ENCODE data around the gene ARIH1. TPM values are rescaled to one million over a fixed set of nuclear protein-coding genes. Genes with fewer than 3 reads are reported as not detected.
"Not testable (repeated sequence)": the region's sequence is repeated elsewhere in the genome, so short reads cannot be mapped to it uniquely, and the experiment has no call there.

ARIH1 gene
- total RNA-seq, 2 experiments from 2014 or later = 133 to 138 TPM

GRCh38 chr15:72472992-72473610, 1.0 kb upstream of the ARIH1 start:
- no peak for DNase-seq
- H3K4me3 Mint-ChIP-seq = peak overlapping the region; percentile 91
- ChIA-PET POLR2A (interaction anchor here (0.7 to 4.3 kb wide), 19 partner anchors 10 to 314 kb away, joined by 3 to 86 read pairs (median 5); partner anchors contain the start of genes BBS4, HEXA, HIGD2B and PKM), CTCF (interaction anchor here (0.6 to 2.2 kb wide), 13 partner anchors 9 to 312 kb away, joined by 3 to 44 read pairs (median 4); no protein-coding TSS in a partner anchor)
- peaks cover 27% of the 10 kb centered on the region for H3K36me3 Mint-ChIP-seq (ENCODE audit: low read depth)
- H3K27me3 Mint-ChIP-seq = no peaks in the 10 kb centered on the region
- peaks cover 37% of the 10 kb centered on the region for H3K4me1 Mint-ChIP-seq
- peak overlapping the region; percentile 98 for H3K27ac Mint-ChIP-seq
- H3K9me3 Mint-ChIP-seq = no peaks in the 10 kb centered on the region

DNA sequence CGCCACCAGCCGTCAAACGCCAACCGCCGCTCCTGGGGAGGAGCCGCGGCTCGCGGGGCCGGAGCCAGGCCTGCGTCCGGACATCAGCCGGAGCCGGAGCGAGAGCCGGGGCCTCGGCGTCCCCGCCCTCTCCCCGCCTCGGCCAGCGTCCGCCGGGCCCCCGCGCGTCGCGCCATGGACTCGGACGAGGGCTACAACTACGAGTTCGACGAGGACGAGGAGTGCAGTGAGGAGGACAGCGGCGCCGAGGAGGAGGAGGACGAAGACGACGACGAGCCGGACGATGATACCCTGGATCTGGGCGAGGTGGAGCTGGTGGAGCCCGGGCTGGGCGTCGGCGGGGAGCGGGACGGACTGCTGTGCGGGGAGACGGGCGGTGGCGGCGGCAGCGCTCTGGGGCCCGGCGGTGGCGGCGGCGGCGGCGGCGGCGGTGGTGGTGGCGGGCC, 359 bp downstream of the ARIH1 start:
- ChIA-PET POLR2A (interaction anchor here (1.2 to 4.3 kb wide), 11 partner anchors 11 to 266 kb away, joined by 3 to 86 read pairs (median 7); partner anchors contain the start of genes HEXA and PKM), CTCF (interaction anchor here (1.3 to 2.3 kb wide), 3 partner anchors 13 to 247 kb away, joined by 4 to 16 read pairs (median 5); no protein-coding TSS in a partner anchor)
- no peak for DNase-seq
- Mint-ChIP-seq H3K27me3 (no peaks in the 10 kb centered on the region), H3K9me3 (no peaks in the 10 kb centered on the region), H3K36me3 (ENCODE audit: low read depth) (peaks cover 41% of the 10 kb centered on the region), H3K4me1 (peaks cover 48% of the 10 kb centered on the region), H3K27ac (peak overlapping the region; percentile 98), H3K4me3 (peak overlapping the region; percentile 91)

DNA sequence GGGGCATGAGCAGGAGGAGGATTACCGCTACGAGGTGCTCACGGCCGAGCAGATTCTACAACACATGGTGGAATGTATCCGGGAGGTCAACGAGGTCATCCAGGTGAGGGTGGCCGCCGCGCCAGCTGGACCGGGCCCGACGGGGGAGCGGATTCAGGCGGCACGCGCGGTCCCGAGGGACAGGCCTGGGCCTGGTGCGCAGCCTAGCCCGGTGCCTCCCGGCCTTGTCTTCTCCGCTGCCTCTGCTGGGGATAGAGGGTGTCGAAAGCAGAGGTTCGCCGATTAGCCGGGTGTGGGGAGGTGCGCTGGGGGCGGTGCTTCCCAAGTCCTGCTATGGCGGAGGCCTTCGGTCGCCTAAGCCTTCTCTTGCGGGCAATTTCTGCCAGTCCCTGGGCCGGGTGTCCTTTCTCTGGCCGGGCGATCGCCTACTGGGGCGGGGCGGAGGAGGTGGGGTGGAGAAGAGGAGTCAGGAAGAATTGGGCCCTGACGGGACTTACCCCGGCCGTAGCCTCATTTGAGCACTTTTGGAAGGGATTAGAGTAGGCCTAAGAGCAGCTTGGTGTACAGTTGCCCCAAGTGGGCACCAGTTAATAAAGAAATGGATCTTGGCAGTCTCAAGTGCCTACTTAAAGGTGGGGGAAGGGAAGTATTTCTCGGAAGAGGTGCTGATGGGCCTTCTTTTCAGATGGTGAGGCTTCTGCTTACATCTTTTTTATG, 940 bp downstream of the ARIH1 start:
- ChIA-PET POLR2A (interaction anchor here (0.8 to 4.3 kb wide), 14 partner anchors 8 to 248 kb away, joined by 3 to 86 read pairs (median 5); partner anchors contain the start of genes HEXA and PKM), CTCF (interaction anchor here (0.8 to 2.3 kb wide), 3 partner anchors 14 to 196 kb away, joined by 3 to 16 read pairs (median 4); no protein-coding TSS in a partner anchor)
- peaks cover 42% of the 10 kb centered on the region for H3K36me3 Mint-ChIP-seq (ENCODE audit: low read depth)
- no peaks in the 10 kb centered on the region for H3K9me3 Mint-ChIP-seq
- H3K27ac Mint-ChIP-seq = peak overlapping the region; percentile 95
- DNase-seq = peak; percentile 86
- peaks cover 48% of the 10 kb centered on the region for H3K4me1 Mint-ChIP-seq
- no peaks in the 10 kb centered on the region for H3K27me3 Mint-ChIP-seq
- peak overlapping the region; percentile 91 for H3K4me3 Mint-ChIP-seq

- H3K9me3 Mint-ChIP-seq = no peaks in the 10 kb centered on the region
- peak overlapping the region; percentile 95 for H3K27ac Mint-ChIP-seq
- DNase-seq = no peak
- H3K4me3 Mint-ChIP-seq = peak overlapping the region; percentile 91
- H3K36me3 Mint-ChIP-seq (ENCODE audit: low read depth) = peaks cover 46% of the 10 kb centered on the region
- ChIA-PET CTCF (interaction anchor here (0.8 to 2.3 kb wide), 3 partner anchors 13 to 195 kb away, joined by 3 to 16 read pairs (median 4); no protein-coding TSS in a partner anchor), POLR2A (interaction anchor here (0.8 to 4.3 kb wide), 13 partner anchors 8 to 248 kb away, joined by 3 to 86 read pairs (median 5); partner anchors contain the start of gene HEXA)
- peaks cover 48% of the 10 kb centered on the region for H3K4me1 Mint-ChIP-seq
- H3K27me3 Mint-ChIP-seq = no peaks in the 10 kb centered on the region
Observed at GRCh38 chr15:72475674-72476073, 1.5 kb downstream of the ARIH1 start.

- Mint-ChIP-seq H3K27ac (peak overlapping the region; percentile 47), H3K36me3 (ENCODE audit: low read depth) (peaks cover 51% of the 10 kb centered on the region), H3K4me3 (peak overlapping the region; percentile 65), H3K4me1 (peaks cover 54% of the 10 kb centered on the region)
- POLR2A ChIA-PET = interaction anchor here (0.8 to 4.3 kb wide), 6 partner anchors 10 to 249 kb away, joined by 3 to 86 read pairs (median 14); partner anchors contain the start of gene HEXA
- CTCF ChIA-PET = interaction anchor here (1.5 to 2.3 kb wide), 2 partner anchors 13 to 15 kb away, joined by 4 to 16 read pairs; no protein-coding TSS in a partner anchor
- H3K9me3 Mint-ChIP-seq, H3K27me3 Mint-ChIP-seq, DNase-seq: not testable (repeated sequence)
Observed at GRCh38 chr15:72476330-72476729, 2.2 kb downstream of the ARIH1 start.

GRCh38 chr15:72481015-72481659, 7.0 kb downstream of the ARIH1 start:
- Mint-ChIP-seq H3K27me3 (no peaks in the 10 kb centered on the region), H3K4me3 (no peak overlapping the region), H3K9me3 (no peaks in the 10 kb centered on the region), H3K27ac (no peak overlapping the region), H3K4me1 (peaks cover 41% of the 10 kb centered on the region), H3K36me3 (ENCODE audit: low read depth) (peaks cover 53% of the 10 kb centered on the region)
- ChIA-PET POLR2A (no interaction called here), CTCF (interaction anchor here (1.1 kb wide), 1 partner anchor 20 kb away, joined by 3 read pairs; no protein-coding TSS in a partner anchor)
- no peak for DNase-seq

- Mint-ChIP-seq H3K4me3 (no peak overlapping the region), H3K4me1 (peaks cover 29% of the 10 kb centered on the region), H3K36me3 (ENCODE audit: low read depth) (peaks cover 42% of the 10 kb centered on the region), H3K27ac (no peak overlapping the region), H3K27me3 (no peaks in the 10 kb centered on the region), H3K9me3 (no peaks in the 10 kb centered on the region)
- CTCF ChIA-PET = interaction anchor here (1.1 kb wide), 1 partner anchor 9 kb away, joined by 3 read pairs; the partner anchor contains the start of gene ARIH1
- DNase-seq = no peak
- POLR2A ChIA-PET = interaction anchor here (0.8 kb wide), 1 partner anchor 9 kb away, joined by 6 read pairs; no protein-coding TSS in a partner anchor
Observed at GRCh38 chr15:72482275-72482674, 8.1 kb downstream of the ARIH1 start.

GRCh38 chr15:72483279-72483678, 9.1 kb downstream of the ARIH1 start:
- ChIA-PET POLR2A (interaction anchor here (1.4 kb wide), 1 partner anchor 8 kb away, joined by 5 read pairs; no protein-coding TSS in a partner anchor), CTCF (interaction anchor here (1.4 kb wide), 1 partner anchor 11 kb away, joined by 3 read pairs; no protein-coding TSS in a partner anchor)
- no peaks in the 10 kb centered on the region for H3K9me3 Mint-ChIP-seq
- no peak overlapping the region for H3K27ac Mint-ChIP-seq
- peaks cover 31% of the 10 kb centered on the region for H3K4me1 Mint-ChIP-seq
- no peaks in the 10 kb centered on the region for H3K27me3 Mint-ChIP-seq
- H3K4me3 Mint-ChIP-seq = no peak overlapping the region
- DNase-seq = no peak
- H3K36me3 Mint-ChIP-seq (ENCODE audit: low read depth) = peaks cover 39% of the 10 kb centered on the region

GRCh38 chr15:72486144-72486543, 12.0 kb downstream of the ARIH1 start:
- ChIA-PET CTCF (interaction anchor here (0.6 to 1.2 kb wide), 3 partner anchors 13 to 134 kb away, joined by 3 to 4 read pairs (median 3); no protein-coding TSS in a partner anchor), POLR2A (interaction anchor here (1.0 to 2.4 kb wide), 3 partner anchors 11 to 110 kb away, joined by 5 to 13 read pairs (median 7); partner anchors contain the start of gene HEXA)
- Mint-ChIP-seq H3K27ac (no peak overlapping the region), H3K27me3 (no peaks in the 10 kb centered on the region), H3K9me3 (no peaks in the 10 kb centered on the region), H3K4me1 (peaks cover 22% of the 10 kb centered on the region), H3K36me3 (ENCODE audit: low read depth) (peaks cover 21% of the 10 kb centered on the region), H3K4me3 (no peak overlapping the region)
- no peak for DNase-seq

GRCh38 chr15:72487070-72487797, 13.1 kb downstream of the ARIH1 start:
- H3K4me1 Mint-ChIP-seq = peaks cover 17% of the 10 kb centered on the region

GRCh38 chr15:72488558-72488957, 14.4 kb downstream of the ARIH1 start:
- Mint-ChIP-seq H3K27ac (no peak overlapping the region), H3K4me1 (peaks cover 15% of the 10 kb centered on the region), H3K9me3 (no peaks in the 10 kb centered on the region)

More at GRCh38 chr15:72487070-72487797, 13.1 kb downstream of the ARIH1 start:
- ChIA-PET POLR2A (interaction anchor here (1.0 to 2.4 kb wide), 2 partner anchors 12 to 14 kb away, joined by 5 to 13 read pairs; no protein-coding TSS in a partner anchor), CTCF (interaction anchor here (0.7 kb wide), 1 partner anchor 14 kb away, joined by 6 read pairs; no protein-coding TSS in a partner anchor)
- H3K27me3 Mint-ChIP-seq = no peaks in the 10 kb centered on the region
- H3K27ac Mint-ChIP-seq = no peak overlapping the region
- no peak overlapping the region for H3K4me3 Mint-ChIP-seq
- no peaks in the 10 kb centered on the region for H3K9me3 Mint-ChIP-seq
- DNase-seq = no peak
- peaks cover 19% of the 10 kb centered on the region for H3K36me3 Mint-ChIP-seq (ENCODE audit: low read depth)

More at GRCh38 chr15:72488558-72488957, 14.4 kb downstream of the ARIH1 start:
- no peak overlapping the region for H3K4me3 Mint-ChIP-seq
- ChIA-PET POLR2A (interaction anchor here (1.1 kb wide), 1 partner anchor 13 kb away, joined by 3 read pairs; no protein-coding TSS in a partner anchor), CTCF (interaction anchor here (1.2 to 1.7 kb wide), 2 partner anchors 13 to 111 kb away, joined by 3 to 4 read pairs; no protein-coding TSS in a partner anchor)
- no peaks in the 10 kb centered on the region for H3K27me3 Mint-ChIP-seq
- no peak for DNase-seq
- H3K36me3 Mint-ChIP-seq (ENCODE audit: low read depth) = peaks cover 17% of the 10 kb centered on the region
